DND-41 (cell line): Measurements from ENCODE around the gene TBC1D26.
"Not testable (repeated sequence)": the region's sequence is repeated elsewhere in the genome, so short reads cannot be mapped to it uniquely, and the experiment has no call there.

Experiments used
- EZH2 ChIP-seq: IDR thresholded peaks from 3 replicates; pipeline ENCODE4 v1.6.1; 2012; ENCODE audit warnings: borderline replicate concordance, low read depth, mild to moderate bottlenecking, moderate library complexity, low read length, inconsistent platforms; ENCODE audit not compliant: severe bottlenecking
- TF ChIP-seq, protein P1 (sequence below): IDR thresholded peaks from 2 replicates; pipeline ENCODE4 v1.5.1; 2012; ENCODE audit warnings: borderline replicate concordance, low read length, moderate library complexity, mild to moderate bottlenecking; ENCODE audit not compliant: poor library complexity, severe bottlenecking; ENCODE audit errors: extremely low read depth

DNA sequence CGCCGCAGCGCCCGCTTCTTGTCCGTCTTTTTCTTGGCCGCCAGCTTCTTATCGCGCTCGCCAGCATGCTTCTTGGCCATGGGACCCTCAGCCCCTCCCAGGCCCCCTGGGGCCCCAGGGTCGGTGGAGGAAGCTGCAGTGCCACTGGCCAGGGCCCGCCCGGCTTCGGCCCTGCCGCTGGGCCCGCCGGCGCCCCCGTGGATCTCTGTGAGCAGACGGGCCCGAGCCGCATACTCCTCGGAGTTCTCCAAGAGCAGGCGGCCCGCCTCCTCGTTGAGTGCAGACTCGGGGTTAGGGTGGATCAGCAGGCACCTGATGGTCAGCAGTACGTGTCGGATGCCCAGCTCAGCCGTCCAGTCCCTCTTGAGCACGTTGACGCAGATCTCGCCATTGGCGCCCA, 27.8 kb upstream of the TBC1D26 start:
- TF ChIP-seq, protein P1, sequence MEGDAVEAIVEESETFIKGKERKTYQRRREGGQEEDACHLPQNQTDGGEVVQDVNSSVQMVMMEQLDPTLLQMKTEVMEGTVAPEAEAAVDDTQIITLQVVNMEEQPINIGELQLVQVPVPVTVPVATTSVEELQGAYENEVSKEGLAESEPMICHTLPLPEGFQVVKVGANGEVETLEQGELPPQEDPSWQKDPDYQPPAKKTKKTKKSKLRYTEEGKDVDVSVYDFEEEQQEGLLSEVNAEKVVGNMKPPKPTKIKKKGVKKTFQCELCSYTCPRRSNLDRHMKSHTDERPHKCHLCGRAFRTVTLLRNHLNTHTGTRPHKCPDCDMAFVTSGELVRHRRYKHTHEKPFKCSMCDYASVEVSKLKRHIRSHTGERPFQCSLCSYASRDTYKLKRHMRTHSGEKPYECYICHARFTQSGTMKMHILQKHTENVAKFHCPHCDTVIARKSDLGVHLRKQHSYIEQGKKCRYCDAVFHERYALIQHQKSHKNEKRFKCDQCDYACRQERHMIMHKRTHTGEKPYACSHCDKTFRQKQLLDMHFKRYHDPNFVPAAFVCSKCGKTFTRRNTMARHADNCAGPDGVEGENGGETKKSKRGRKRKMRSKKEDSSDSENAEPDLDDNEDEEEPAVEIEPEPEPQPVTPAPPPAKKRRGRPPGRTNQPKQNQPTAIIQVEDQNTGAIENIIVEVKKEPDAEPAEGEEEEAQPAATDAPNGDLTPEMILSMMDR = not testable (repeated sequence)
- TF ChIP-seq EZH2 = not testable (repeated sequence)
